IMR-90 (cell line): ENCODE data around the gene ALKAL2. TPM values are rescaled to one million over a fixed set of nuclear protein-coding genes. Genes with fewer than 3 reads are reported as not detected.

Experiments used
- ATAC-seq: fragments of 200-7000 bp; cut with Tn5 transposase; 2 replicates; pipeline ENCODE4 v1.9.1; 2020; ENCODE audit warnings: low read depth, mild to moderate bottlenecking, moderate library complexity
- BruUV-seq: library from RNA; stranded (reverse); fragments of 400-500 nt; replicated peaks from 2 replicates; lab custom pipeline; 2021; lab: Mats Ljungman, UMichigan
- CTCF ChIA-PET: fragments of 300-600 bp; formaldehyde crosslinking; extraction: SDS; loops from one replicate; lab custom pipeline; 2021; ENCODE audit warnings: antibody characterized with exemption; lab: Yijun Ruan, JAX
- POLR2A ChIA-PET: fragments of 300-600 bp; sonication (Branson Sonifier 250); formaldehyde crosslinking; loops from one replicate; lab custom pipeline; 2022; ENCODE audit warnings: antibody characterized with exemption; ENCODE audit not compliant: unreplicated experiment; lab: Charles Lee
- DNase-seq: peaks from one replicate; pipeline ENCODE4 v3.0.0; 2013
- H2AFZ ChIP-seq: replicated peaks from 2 replicates; pipeline ENCODE3; 2013; ENCODE audit warnings: low read length, mild to moderate bottlenecking; ENCODE audit not compliant: poor library complexity
- H2AK5ac ChIP-seq: 2 replicates; pipeline ENCODE4 v1.6.1; 2013; ENCODE audit warnings: low read depth, low read length, inconsistent platforms
- H2AK9ac ChIP-seq: replicated peaks from 2 replicates; pipeline ENCODE3; 2013; ENCODE audit warnings: mild to moderate bottlenecking, low read depth, low read length, moderate library complexity; ENCODE audit not compliant: poor library complexity
- H2BK120ac ChIP-seq: 2 replicates; pipeline ENCODE4 v1.6.1; 2013; ENCODE audit warnings: low read depth, low read length, inconsistent platforms
- H2BK15ac ChIP-seq: 3 replicates; pipeline ENCODE4 v1.6.1; 2013; ENCODE audit warnings: low read depth, low read length, inconsistent platforms
- H2BK20ac ChIP-seq: 2 replicates; pipeline ENCODE4 v1.6.1; 2013; ENCODE audit warnings: low read depth, mild to moderate bottlenecking, inconsistent platforms, low read length, moderate library complexity
- H2BK5ac ChIP-seq: 2 replicates; pipeline ENCODE4 v1.6.1; 2013; ENCODE audit warnings: mild to moderate bottlenecking, low read depth, low read length, inconsistent platforms; ENCODE audit not compliant: poor library complexity, severe bottlenecking
- H3K14ac ChIP-seq: replicated peaks from 2 replicates; pipeline ENCODE4 v1.6.1; 2013; ENCODE audit warnings: low read depth, low read length, inconsistent platforms
- H3K18ac ChIP-seq: 2 replicates; pipeline ENCODE4 v1.6.1; 2013; ENCODE audit warnings: low read depth, low read length, control low read depth
- H3K23ac ChIP-seq: 2 replicates; pipeline ENCODE4 v1.6.1; 2013; ENCODE audit warnings: low read depth, low read length, inconsistent platforms
- H3K27ac ChIP-seq: 2 replicates; pipeline ENCODE4 v1.5.1; 2013; ENCODE audit warnings: mild to moderate bottlenecking, control low read depth, low read length; ENCODE audit not compliant: insufficient read depth
- H3K27me3 ChIP-seq: 2 replicates; pipeline ENCODE4 v1.6.1; 2013; ENCODE audit warnings: low read length; ENCODE audit not compliant: control insufficient read depth, insufficient read depth
- H3K36me3 ChIP-seq: 2 replicates; pipeline ENCODE4 v1.6.1; 2013; ENCODE audit warnings: low read length, mixed read lengths; ENCODE audit not compliant: control insufficient read depth, insufficient read depth
- H3K4ac ChIP-seq: 2 replicates; pipeline ENCODE4 v1.6.1; 2013; ENCODE audit warnings: low read depth, low read length, inconsistent platforms
- H3K4me1 ChIP-seq: 2 replicates; pipeline ENCODE4 v1.6.1; 2013; ENCODE audit warnings: low read length, mixed read lengths; ENCODE audit not compliant: control insufficient read depth, insufficient read depth
- H3K4me2 ChIP-seq: 2 replicates; pipeline ENCODE4 v1.6.1; 2013; ENCODE audit warnings: low read depth, mild to moderate bottlenecking, control low read depth, low read length, moderate library complexity
- H3K4me3 ChIP-seq: 2 replicates; pipeline ENCODE4 v1.5.1; 2013; ENCODE audit warnings: low read depth, mild to moderate bottlenecking, control low read depth, low read length, moderate library complexity; ENCODE audit not compliant: insufficient read depth
- H3K56ac ChIP-seq: 2 replicates; pipeline ENCODE4 v1.6.1; 2013; ENCODE audit warnings: low read length, inconsistent platforms; ENCODE audit not compliant: insufficient read depth; ENCODE audit errors: extremely low read depth
- H3K79me1 ChIP-seq, 2 experiments: 2 replicates each; pipeline ENCODE4 v1.6.1; 2013; ENCODE audit warnings: low read length in 2 of 2, inconsistent platforms in 1 of 2, low read depth in 1 of 2
- H3K9ac ChIP-seq: 2 replicates; pipeline ENCODE4 v1.6.1; 2013; ENCODE audit warnings: low read depth, low read length, control low read depth
- H3K9me1 ChIP-seq: 2 replicates; pipeline ENCODE4 v1.6.1; 2013; ENCODE audit warnings: low read length, inconsistent platforms; ENCODE audit not compliant: insufficient read depth
- H3K9me3 ChIP-seq: 2 replicates; pipeline ENCODE4 v1.6.1; 2013; ENCODE audit warnings: low read length; ENCODE audit not compliant: control insufficient read depth, insufficient read depth
- H4K20me1 ChIP-seq: 2 replicates; pipeline ENCODE4 v1.6.1; 2013; ENCODE audit warnings: low read length, inconsistent platforms; ENCODE audit not compliant: insufficient read depth
- H4K5ac ChIP-seq: 2 replicates; pipeline ENCODE4 v1.6.1; 2013; ENCODE audit warnings: mild to moderate bottlenecking, low read depth, low read length, control low read depth
- H4K8ac ChIP-seq, 2 experiments: 2 replicates each; pipeline ENCODE4 v1.6.1; 2013; ENCODE audit warnings: low read depth in 2 of 2, low read length in 2 of 2, control low read depth in 1 of 2, inconsistent platforms in 1 of 2
- H4K91ac ChIP-seq: 2 replicates; pipeline ENCODE4 v1.6.1; 2013; ENCODE audit warnings: low read depth, low read length, inconsistent platforms; ENCODE audit not compliant: insufficient read depth
- CEBPB ChIP-seq: IDR thresholded peaks from 2 replicates; pipeline ENCODE4 v1.6.1; 2012; ENCODE audit warnings: low read depth, low read length, improper control_type of control experiment
- CHD1 ChIP-seq: IDR thresholded peaks from 2 replicates; pipeline ENCODE4 v1.6.1; 2012; ENCODE audit warnings: low read depth, low read length, improper control_type of control experiment
- ELK1 ChIP-seq: fragments of 150-350 bp; IDR thresholded peaks from 2 replicates; pipeline ENCODE4 v1.6.1; 2016; ENCODE audit warnings: low read depth, mild to moderate bottlenecking, low read length, moderate library complexity, borderline replicate concordance
- MAZ ChIP-seq: IDR thresholded peaks from 2 replicates; pipeline ENCODE4 v1.6.1; 2012; ENCODE audit warnings: low read depth, mild to moderate bottlenecking, low read length, improper control_type of control experiment, moderate library complexity, borderline replicate concordance
- MXI1 ChIP-seq: IDR thresholded peaks from 2 replicates; pipeline ENCODE4 v1.6.1; 2012; ENCODE audit warnings: low read depth, mild to moderate bottlenecking, low read length, moderate library complexity, borderline replicate concordance
- NFE2L2 ChIP-seq: fragments of 150-350 bp; IDR thresholded peaks from 2 replicates; pipeline ENCODE4 v1.6.1; 2016; ENCODE audit warnings: low read depth, mild to moderate bottlenecking, low read length
- SMC3 ChIP-seq: fragments of 150-350 bp; IDR thresholded peaks from 2 replicates; pipeline ENCODE4 v1.6.1; 2016; ENCODE audit warnings: low read depth, mild to moderate bottlenecking, antibody characterized with exemption, low read length, moderate library complexity
- WGBS, 2 experiments: methylation state at CpG; one replicate each; pipeline versions ENCODE4 v1.1.5 to v1.1.7; 2013; ENCODE audit warnings: missing lambda C conversion rate in 2 of 2; ENCODE audit not compliant: insufficient read length in 1 of 2; ENCODE audit errors: extremely low coverage in 2 of 2; 5-methylcytosine and 5-hydroxymethylcytosine counted together
- dilution Hi-C: fragments of 300-500 bp; cut with HindIII; formaldehyde crosslinking; loops from one replicate; pipeline ENCODE4 v1.14.3; 2018; ENCODE audit warnings: low sequenced_read_pairs; ENCODE audit not compliant: unreplicated experiment
- in situ Hi-C: fragments of 300-500 bp; cut with MboI; formaldehyde crosslinking; loops from 3 replicates; pipeline ENCODE4 v1.14.3; 2019; ENCODE audit warnings: low sequenced_read_pairs, inconsistent platforms, mixed read lengths
- intact Hi-C: fragments of 100-400 bp; cut with micrococcal nuclease; formaldehyde crosslinking; loops from 2 replicates; pipeline ENCODE4 v1.10.0; 2022
- polyA plus RNA-seq, 3 experiments: library from polyadenylated mRNA; depleted of rRNA; stranded (reverse); fragments of >200 nt; gene quantifications; 2 replicates each; pipeline ENCODE4 v1.2.3, GENCODE V29; 2012; ENCODE audit warnings: low replicate concordance in 1 of 3
- total RNA-seq: library from RNA; depleted of rRNA; stranded (reverse); fragments of >200 nt; gene quantifications from 2 replicates; pipeline ENCODE4 v1.2.3, GENCODE V29; 2012

The ALKAL2 gene
- total and polyA plus RNA-seq, 2 of the 4 experiments (the other 2 are of a cell fraction) = not detected

- Histone ChIP-seq H2BK20ac (no peak overlapping the region), H3K9ac (no peak overlapping the region), H3K27ac (no peak overlapping the region), H4K91ac (no peak overlapping the region), H2BK5ac (no peak overlapping the region), H4K8ac (no peak overlapping the region), H2BK15ac (no peak overlapping the region), H3K4ac (no peak overlapping the region), H3K4me2 (peak overlapping the region; percentile 88; the same call in 1 of the 2 replicates), H3K36me3 (no peaks in the 10 kb centered on the region), H3K23ac (no peak overlapping the region), H2BK120ac (no peak overlapping the region), H3K9me1 (0 out of 2 replicates have a peak, but pooled peaks cover 9% of the 10 kb centered on the region), H2AK5ac (no peak overlapping the region), H4K5ac (no peak overlapping the region), H3K9me3 (no peaks in the 10 kb centered on the region), H3K4me3 (no peak overlapping the region), H2AFZ (no peak overlapping the region), H3K56ac (no peak overlapping the region), H3K79me1 (no peaks in the 10 kb centered on the region), H3K4me1 (peaks cover 11% of the 10 kb centered on the region), H2AK9ac (no peak overlapping the region), H4K20me1 (no peaks in the 10 kb centered on the region), H3K14ac (no peak overlapping the region), H3K18ac (no peak overlapping the region), H3K27me3 (peaks cover 24% of the 10 kb centered on the region)
- DNase-seq (no peak), ATAC-seq (no peak)
- no CpG with 5 or more reads among the region's 42 CpGs for WGBS, 2 experiments
- ChIA-PET POLR2A (no interaction called here), CTCF (no interaction called here)
- intact Hi-C loops = no loop called here
- TF ChIP-seq CEBPB (no peak), MAZ (no peak), CHD1 (no peak), NFE2L2 (no peak), ELK1 (no peak), MXI1 (no peak), SMC3 (no peak)
- in situ Hi-C loops = no loop called here
- dilution Hi-C loops = no loop called here
- no TSS peak for BruUV-seq
These were observed 969 bp upstream of the ALKAL2 start for GRCh38 chr2:288758-289361.
